NCI-H774 (cell line): ENCODE measurements around the gene ITGAV.

Experiments used
- DNase-seq: peaks from one replicate; lab custom pipeline; 2025; lab: John Stamatoyannopoulos, UW

ITGAV gene

GRCh38 chr2:186718122-186718521, 128.3 kb downstream of the ITGAV start:
- DNase-seq = no peak

- no peak for DNase-seq
Observed at GRCh38 chr2:186718903-186719302, 129.0 kb downstream of the ITGAV start.

- no peak for DNase-seq
Observed at GRCh38 chr2:186721956-186722355, 132.1 kb downstream of the ITGAV start.

DNA sequence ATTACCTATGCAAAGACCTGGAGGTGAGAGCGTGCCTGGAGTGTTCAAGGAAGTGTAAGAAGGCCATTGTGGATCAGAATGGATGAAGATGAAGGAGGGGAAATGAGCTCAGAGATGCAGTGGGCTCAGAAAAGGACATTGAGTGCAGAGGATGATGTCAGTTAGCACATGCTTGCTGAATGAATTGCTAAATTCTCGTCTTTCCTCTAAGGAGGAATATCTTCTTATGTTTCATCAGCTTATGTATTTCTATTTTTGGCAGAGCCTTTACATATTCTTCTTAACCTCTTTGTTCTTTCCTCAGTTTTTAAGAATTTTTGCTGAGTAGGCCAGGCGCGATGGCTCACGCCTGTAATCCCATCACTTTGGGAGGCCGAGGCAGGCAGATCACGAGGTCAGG, 134.9 kb downstream of the ITGAV start:
- DNase-seq = no peak

GRCh38 chr2:186725783-186726182, 135.9 kb downstream of the ITGAV start:
- no peak for DNase-seq

DNA sequence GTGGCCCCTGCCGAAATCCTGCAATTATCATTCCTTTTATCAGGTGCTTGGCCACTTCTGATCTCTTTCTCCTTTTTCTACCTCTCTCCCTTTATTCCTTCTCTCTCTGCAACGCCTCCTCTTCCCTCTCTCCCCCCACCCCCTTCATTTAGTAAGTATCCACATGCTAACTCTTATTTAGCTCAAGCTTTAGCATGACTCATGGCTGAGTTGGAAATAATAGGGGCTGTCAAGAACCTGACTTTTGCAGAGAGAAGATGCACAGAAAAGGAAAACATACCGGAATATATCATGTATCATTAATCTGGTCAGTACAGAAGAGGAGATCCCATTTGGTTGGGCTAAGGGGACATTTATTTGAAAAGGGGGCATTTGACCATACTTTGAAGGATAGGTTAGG, 137.1 kb downstream of the ITGAV start:
- no peak for DNase-seq

- no peak for DNase-seq
Observed at GRCh38 chr2:186728631-186729030, 138.8 kb downstream of the ITGAV start.
